Measurements from ENCODE around the gene VPREB3. TPM values are rescaled to one million over a fixed set of nuclear protein-coding genes. Genes with fewer than 3 reads are reported as not detected.
A peak's percentile ranks its signal among the peaks of the same experiment; 100 is the strongest.

VPREB3 gene
- total RNA-seq, 6 donors from 2014 or later: 0.74 to 0.80 TPM; not detected in 4

- WGBS, 2 donors: 37% methylated on average over 19 to 23 of the region's 23 CpGs
- ATAC-seq (ENCODE audit: low FRiP score in 2 of 2): no peak
These were observed 8.8 kb upstream of the VPREB3 start, which contains the start of gene C22orf15 for GRCh38 chr22:23762842-23763578. Gene C22orf15, plus strand, starts transcription at chr22:23762990. Its CDS starts 317 bp downstream, at chr22:23763307.

GRCh38 chr22:23760056-23760455 lies 5.8 kb upstream of the VPREB3 start:
- no peak overlapping the region for H3K27ac ChIP-seq
- H3K4me3 ChIP-seq: no peak overlapping the region
- H3K27me3 ChIP-seq: no peaks in the 10 kb centered on the region
- TF ChIP-seq POLR2AphosphoS5 (IDR thresholded peaks at IDR 0.05) (no peak), EP300 (IDR thresholded peaks at IDR 0.05) (no peak), CTCF (IDR thresholded peaks at IDR 0.05) (no peak), POLR2A (IDR thresholded peaks at IDR 0.05) (no peak)
- WGBS, 2 donors: 82 to 84% methylated on average over 6 of the region's 6 CpGs
- no peaks in the 10 kb centered on the region for H3K36me3 ChIP-seq
- ATAC-seq (ENCODE audit: low FRiP score in 2 of 2) (no peak), DNase-seq (no peak)
- no peaks in the 10 kb centered on the region for H3K9me3 ChIP-seq
- peaks cover 13 to 18% (median 17%) of the 10 kb centered on the region in 4 donors for H3K4me1 ChIP-seq

More at GRCh38 chr22:23762842-23763578, 8.8 kb upstream of the VPREB3 start, which contains the start of gene C22orf15:
- Histone ChIP-seq H3K27me3 (no peaks in the 10 kb centered on the region), H3K27ac (peak within 1 kb of the TSS in 1 of 4 donors; percentile 16), H3K4me3 (peak within 1 kb of the TSS in 3 of 4 donors; percentile 20 to 37 (median 35)), H3K4me1 (peaks cover 13 to 30% (median 27%) of the 10 kb centered on the region in 4 donors), H3K36me3 (no peaks in the 10 kb centered on the region), H3K9me3 (no peaks in the 10 kb centered on the region)
- no peak for DNase-seq
- TF ChIP-seq EP300 (IDR thresholded peaks at IDR 0.05) (no peak), POLR2AphosphoS5 (IDR thresholded peaks at IDR 0.05) (no peak), CTCF (IDR thresholded peaks at IDR 0.05) (no peak), POLR2A (IDR thresholded peaks at IDR 0.05) (no peak)

- no peak for TF ChIP-seq CTCF (IDR thresholded peaks at IDR 0.05)
- no peak for TF ChIP-seq EP300 (IDR thresholded peaks at IDR 0.05)
- no peak for TF ChIP-seq POLR2A (IDR thresholded peaks at IDR 0.05)
- no peak for TF ChIP-seq POLR2AphosphoS5 (IDR thresholded peaks at IDR 0.05)
- no peak for ATAC-seq (ENCODE audit: low FRiP score in 2 of 2)
- WGBS, 2 donors: 93 to 98% methylated on average over 4 of the region's 4 CpGs
These were observed 5.3 kb upstream of the VPREB3 start for GRCh38 chr22:23759566-23759965.

GRCh38 chr22:23756891-23757290 lies 2.7 kb upstream of the VPREB3 start:
- no peaks in the 10 kb centered on the region for H3K36me3 ChIP-seq
- peaks cover 0 to under 1% (median 0%) of the 10 kb centered on the region in 4 donors for H3K4me1 ChIP-seq
- ATAC-seq (ENCODE audit: low FRiP score in 2 of 2) (no peak), DNase-seq (no peak)
- H3K27ac ChIP-seq: no peak overlapping the region
- no peaks in the 10 kb centered on the region for H3K27me3 ChIP-seq
- no peak for TF ChIP-seq EP300 (IDR thresholded peaks at IDR 0.05)
- no peak for TF ChIP-seq POLR2A (IDR thresholded peaks at IDR 0.05)
- TF ChIP-seq CTCF (IDR thresholded peaks at IDR 0.05): no peak
- no peak for TF ChIP-seq POLR2AphosphoS5 (IDR thresholded peaks at IDR 0.05)
- 53 to 66% methylated on average over 4 of the region's 4 CpGs for WGBS, 2 donors
- H3K4me3 ChIP-seq: no peak overlapping the region
- H3K9me3 ChIP-seq: no peaks in the 10 kb centered on the region

More at GRCh38 chr22:23759566-23759965, 5.3 kb upstream of the VPREB3 start:
- H3K27me3 ChIP-seq: no peaks in the 10 kb centered on the region
- H3K27ac ChIP-seq: no peak overlapping the region
- H3K4me3 ChIP-seq: no peak overlapping the region
- H3K36me3 ChIP-seq: no peaks in the 10 kb centered on the region
- DNase-seq: no peak
- H3K4me1 ChIP-seq: peaks cover 13 to 18% (median 17%) of the 10 kb centered on the region in 4 donors
- no peaks in the 10 kb centered on the region for H3K9me3 ChIP-seq
